HT1080 (cell line): ENCODE results near the gene MCCD1. TPM values are rescaled to one million over a fixed set of nuclear protein-coding genes. Genes with fewer than 3 reads are reported as not detected.
"Not testable (repeated sequence)": the region's sequence is repeated elsewhere in the genome, so short reads cannot be mapped to it uniquely, and the experiment has no call there.

Source experiments
- DNase-seq: peaks from one replicate; pipeline ENCODE4 v3.0.0-alpha.2; 2015; ENCODE audit warnings: low read depth
- polyA plus RNA-seq, 2 experiments: library from polyadenylated mRNA; depleted of rRNA; stranded (reverse); fragments of >200 nt; gene quantifications; 2 replicates each; pipeline ENCODE4 v1.2.3, GENCODE V29; 2015
- total RNA-seq: library from RNA; depleted of rRNA; stranded (reverse); fragments of >200 nt; shearing (Covaris generic); gene quantifications from 2 replicates; pipeline ENCODE4 v1.2.3, GENCODE V29; 2014; rRNA removed

Gene MCCD1
- total RNA-seq, result not detected in 2 replicates
- polyA plus RNA-seq (2015; cell fraction: cytosol; rRNA removed), result not detected in 2 replicates
- polyA plus RNA-seq (2015; cell fraction: nucleus; rRNA removed), result not detected in 2 replicates

GRCh38 chr6:31528821-31529328 lies at the start of gene MCCD1:
TSS of gene MCCD1 (plus strand) at chr6:31528962. CDS start at chr6:31529015, 53 bp downstream.
- no peak for DNase-seq

DNA sequence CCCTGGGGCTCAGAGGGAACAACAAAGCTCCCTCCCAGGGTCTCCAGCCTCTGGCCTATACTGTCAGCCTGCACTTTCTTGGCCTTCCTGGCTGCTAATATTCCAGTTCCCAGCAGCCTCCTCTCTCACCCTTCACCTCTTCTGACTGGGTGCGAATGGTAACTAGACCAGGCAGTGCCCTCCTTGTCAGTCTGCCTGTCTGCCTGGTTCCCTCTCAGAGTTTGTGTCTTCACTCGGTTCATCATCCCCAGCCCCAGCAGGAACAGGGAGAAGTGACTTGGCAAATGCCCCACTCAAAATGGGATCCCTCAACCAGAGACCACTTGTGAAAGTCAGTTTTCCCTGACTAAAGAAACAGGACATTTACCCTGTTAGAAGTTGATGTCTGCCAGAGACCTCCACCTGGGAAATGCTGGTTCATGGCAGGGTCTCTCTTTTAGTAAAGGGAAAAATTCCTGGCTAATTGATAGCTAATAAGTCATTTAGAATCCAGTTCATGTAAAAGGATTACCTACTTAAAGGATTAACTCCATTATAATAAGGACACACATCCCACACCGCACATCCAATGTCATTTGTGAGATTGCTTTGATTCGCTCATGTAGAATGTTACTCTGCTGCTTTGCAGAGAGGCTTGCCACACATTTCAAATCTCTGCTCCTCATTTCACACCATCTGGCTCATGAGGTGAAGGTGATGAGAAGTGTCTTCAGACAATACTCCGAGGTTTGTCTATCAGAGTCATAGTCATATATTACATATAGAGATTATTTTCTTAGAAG lies 49.4 kb upstream of the MCCD1 start:
- DNase-seq, result no peak

- no peak for DNase-seq
Observed at GRCh38 chr6:31479933-31480535, 48.7 kb upstream of the MCCD1 start.

- no peak for DNase-seq
Observed at GRCh38 chr6:31480574-31480973, 48.2 kb upstream of the MCCD1 start.

- no peak for DNase-seq
Observed at GRCh38 chr6:31483392-31483791, 45.4 kb upstream of the MCCD1 start.

DNA sequence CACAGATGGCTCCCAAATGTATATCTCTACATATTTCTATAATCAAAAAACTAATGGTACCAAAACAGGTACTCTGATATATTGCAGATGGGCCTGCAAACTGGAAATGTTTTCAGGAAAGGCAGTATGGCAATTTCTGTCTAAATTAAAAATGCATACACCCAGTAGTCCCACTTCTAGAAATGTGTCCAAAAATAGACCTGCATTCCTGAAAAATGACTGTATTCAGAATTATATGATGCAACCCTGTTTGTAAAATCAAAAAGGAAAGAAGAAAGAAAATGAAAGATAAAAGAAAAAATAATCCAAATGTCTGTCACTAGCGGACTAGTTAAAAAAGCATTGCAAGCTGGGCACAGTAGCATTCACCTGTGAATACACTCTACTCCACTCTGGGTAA lies 43.7 kb upstream of the MCCD1 start:
- DNase-seq, result no peak

DNA sequence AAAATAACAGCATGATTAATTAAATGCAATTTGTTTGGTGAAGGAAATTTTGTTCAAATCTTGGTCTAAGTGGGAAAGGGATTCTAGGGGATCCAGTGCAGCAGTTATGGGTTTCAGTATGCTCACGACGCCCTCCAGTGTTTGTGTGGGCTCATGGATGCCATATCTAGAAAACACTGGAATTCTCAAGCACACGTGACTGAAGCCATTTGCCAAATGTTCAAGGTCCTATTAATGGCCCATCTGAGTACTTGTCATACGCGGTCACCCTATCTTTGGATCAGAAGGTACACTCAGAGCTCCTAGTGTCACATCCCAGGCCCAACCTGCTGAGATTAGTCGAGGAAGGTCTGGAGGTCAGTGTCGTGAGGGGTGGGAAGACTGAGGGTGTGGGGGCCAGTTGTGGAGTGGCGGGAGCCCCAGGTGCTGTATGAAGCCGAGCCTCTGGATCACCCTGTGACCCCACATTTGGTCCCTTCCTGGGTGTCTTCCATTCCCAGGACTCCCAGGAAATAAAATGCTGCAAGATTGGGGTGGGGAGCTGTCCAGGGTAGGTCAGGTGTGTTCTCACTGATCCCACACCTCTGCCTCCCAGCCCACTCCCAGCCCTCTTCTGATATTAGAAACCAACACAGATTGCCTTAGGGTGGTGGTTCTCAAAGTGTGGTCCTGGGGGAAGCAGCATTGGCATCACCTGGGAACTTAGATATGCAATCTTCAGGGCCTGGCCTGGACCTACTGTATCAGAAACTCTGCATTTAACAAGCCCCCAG lies 42.5 kb upstream of the MCCD1 start:
- not testable (repeated sequence) for DNase-seq

DNA sequence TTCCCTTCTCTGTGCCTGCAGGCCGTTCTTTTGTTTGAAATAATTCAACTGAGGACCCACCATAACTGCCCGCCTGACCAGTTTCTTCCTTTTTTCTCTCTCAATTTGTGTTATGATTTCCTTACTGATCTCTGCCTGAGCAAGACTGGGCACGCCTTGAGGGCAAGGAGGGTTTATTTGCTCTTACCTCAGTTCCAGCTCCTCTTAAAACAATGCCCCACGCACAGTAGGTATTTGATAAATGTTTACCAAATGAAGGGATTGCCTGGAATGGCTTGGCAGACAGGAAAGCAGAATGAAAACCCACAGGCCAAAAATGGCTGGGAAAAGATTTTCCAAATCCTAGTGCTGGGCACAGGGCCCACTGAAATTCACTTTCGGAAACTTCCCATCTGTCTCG lies 41.1 kb upstream of the MCCD1 start:
- DNase-seq, result not testable (repeated sequence)

- DNase-seq, result no peak
Observed at GRCh38 chr6:31489086-31489485, 39.7 kb upstream of the MCCD1 start.

GRCh38 chr6:31490115-31490873 lies 38.5 kb upstream of the MCCD1 start:
- DNase-seq, result no peak

- DNase-seq, result not testable (repeated sequence)
Observed at GRCh38 chr6:31493550-31493874, 35.2 kb upstream of the MCCD1 start.

DNA sequence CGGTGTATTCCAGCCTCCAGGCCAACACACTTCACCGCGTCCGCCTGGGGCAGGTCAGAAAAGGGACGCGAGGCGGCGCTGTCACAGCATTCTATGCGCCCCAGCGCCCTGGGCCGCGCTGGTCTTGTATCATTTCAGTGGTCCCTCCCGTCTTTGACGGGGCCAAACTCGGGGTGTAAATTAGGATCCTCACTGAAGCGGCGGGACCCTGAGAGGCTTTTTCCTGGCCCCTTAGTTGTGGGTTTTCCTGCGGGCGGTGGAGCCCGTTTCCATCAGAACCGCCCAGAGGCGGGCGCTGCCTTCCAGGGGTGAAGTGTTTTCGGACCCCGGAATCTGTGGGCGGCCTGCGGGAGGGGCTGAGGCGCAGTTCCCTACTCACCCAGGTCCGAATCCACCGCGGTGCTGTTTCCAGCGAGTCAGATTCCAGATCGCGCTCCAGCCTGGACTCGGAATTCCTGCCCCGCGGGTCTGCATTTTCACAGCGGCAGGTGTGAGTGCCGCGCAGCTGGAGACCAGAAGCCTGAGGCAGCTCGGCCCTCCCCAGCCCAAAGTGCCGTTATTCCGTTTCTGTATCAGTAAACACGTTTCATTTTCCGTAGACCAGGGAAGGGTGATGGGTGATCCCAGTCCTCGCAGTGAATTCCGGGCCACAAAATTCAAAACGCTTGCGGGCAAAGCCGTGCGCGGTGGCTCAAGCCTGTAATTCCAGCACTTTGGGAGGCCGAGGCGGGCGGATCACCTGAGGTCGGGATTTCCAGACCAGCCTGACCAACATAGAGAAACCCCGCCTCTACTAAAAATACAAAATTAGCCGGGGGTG lies 34.7 kb upstream of the MCCD1 start:
- DNase-seq, result peak; percentile 64

DNA sequence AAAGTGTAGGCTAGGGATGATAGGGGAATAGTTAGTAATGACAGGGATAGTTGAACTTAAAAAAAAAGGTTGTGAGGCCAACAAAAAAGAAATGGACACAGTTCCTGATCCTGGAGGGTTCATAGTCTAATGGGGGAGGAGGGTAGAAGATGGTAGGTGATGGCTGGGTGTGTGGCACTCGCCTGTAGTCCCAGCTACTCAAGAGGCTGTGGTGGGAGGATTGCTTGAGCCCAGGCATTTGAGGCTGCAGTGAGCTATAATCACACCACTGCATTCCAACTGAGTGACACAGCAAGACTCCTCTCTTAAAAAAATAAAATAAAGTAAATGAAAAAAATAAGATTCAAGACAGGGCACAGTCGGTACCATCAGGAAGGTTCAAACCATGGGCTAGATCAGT lies 33.2 kb upstream of the MCCD1 start:
- peak; percentile 65 for DNase-seq

GRCh38 chr6:31496826-31497225 lies 31.9 kb upstream of the MCCD1 start:
- DNase-seq, result not testable (repeated sequence)

DNA sequence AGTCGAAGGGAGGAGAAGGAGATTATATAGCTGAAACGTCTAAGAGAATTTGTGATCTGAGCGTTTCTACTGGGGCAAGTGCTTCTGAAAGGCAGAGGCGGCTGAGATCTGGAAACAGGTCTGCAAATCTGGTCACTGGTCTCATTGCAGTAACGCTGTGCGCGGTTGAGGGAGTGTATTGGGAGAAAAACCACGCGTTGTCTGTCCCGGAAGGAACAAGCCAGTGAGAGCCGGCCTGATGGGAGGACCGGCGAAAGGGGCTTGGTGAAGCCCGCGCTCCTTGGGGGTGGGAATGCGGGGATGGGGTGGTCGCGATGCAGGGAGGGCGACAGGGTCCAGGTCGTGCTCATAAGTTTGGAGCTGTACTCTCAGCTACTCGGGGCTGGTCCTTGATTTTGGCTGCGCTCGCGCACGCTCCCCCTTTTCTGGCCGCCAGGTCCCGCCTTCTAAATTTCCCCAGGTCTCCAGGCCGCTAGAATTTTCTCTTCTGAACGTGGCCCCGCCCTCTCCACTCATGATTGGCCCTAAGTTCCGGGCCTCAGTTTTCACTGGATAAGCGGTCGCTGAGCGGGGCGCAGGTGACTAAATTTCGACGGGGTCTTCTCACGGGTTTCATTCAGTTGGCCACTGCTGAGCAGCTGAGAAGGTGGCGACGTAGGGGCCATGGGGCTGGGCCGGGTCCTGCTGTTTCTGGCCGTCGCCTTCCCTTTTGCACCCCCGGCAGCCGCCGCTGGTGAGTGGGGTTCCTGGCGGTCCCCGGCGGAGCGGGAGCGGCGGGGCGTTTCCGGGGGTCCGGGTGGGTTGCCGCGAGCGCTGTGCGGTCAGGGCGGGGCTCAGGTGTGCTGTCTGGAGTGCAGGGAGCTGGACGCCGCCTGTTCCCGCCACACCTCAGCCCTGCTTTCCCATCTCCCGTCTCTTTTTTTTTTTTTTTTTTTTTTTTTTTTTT lies 31.0 kb upstream of the MCCD1 start, which contains the start of gene MICB:
MICB (plus strand) TSS at position 615 of the 946 bp plus-strand sequence; CDS start at position 664, 49 bp downstream.
- no peak for DNase-seq

- no peak for DNase-seq
Observed at GRCh38 chr6:31498748-31499147, 30.0 kb upstream of the MCCD1 start.

GRCh38 chr6:31499648-31500047 lies 29.1 kb upstream of the MCCD1 start:
- not testable (repeated sequence) for DNase-seq

- DNase-seq, result no peak
Observed at GRCh38 chr6:31502586-31502985, 26.2 kb upstream of the MCCD1 start.

- not testable (repeated sequence) for DNase-seq
Observed at GRCh38 chr6:31509036-31509435, 19.7 kb upstream of the MCCD1 start.
